C4-2B (cell line): ENCODE results near the gene ARL4C.

Source experiments
- CTCF ChIP-seq: fragments of 450-650 bp; conservative IDR thresholded peaks from 2 replicates; pipeline ENCODE4 v1.5.1; 2017; ENCODE audit warnings: mild to moderate bottlenecking
- ZFX ChIP-seq: fragments of 450-650 bp; IDR thresholded peaks from 2 replicates; pipeline ENCODE4 v1.6.1; 2017

GRCh38 chr2:234491281-234491680 lies 5.6 kb downstream of the ARL4C start:
- TF ChIP-seq CTCF: no peak
- TF ChIP-seq ZFX: no peak
